GM23338 (cell line): ENCODE measurements around the gene GADL1. TPM values are rescaled to one million over a fixed set of nuclear protein-coding genes. Genes with fewer than 3 reads are reported as not detected.

Experiments used
- ATAC-seq: fragments of 200-7000 bp; cut with Tn5 transposase; 3 replicates; pipeline ENCODE4 v1.9.1; 2020
- DNase-seq: peaks from one replicate; pipeline ENCODE4 v3.0.0-alpha.2; 2015; ENCODE audit warnings: low spot score
- H2AFZ ChIP-seq: fragments of 200-600 bp; sonication (generic); 2 replicates; pipeline ENCODE4 v1.8.0; 2016; ENCODE audit warnings: antibody characterized with exemption, mild to moderate bottlenecking, moderate library complexity
- H3F3A ChIP-seq: fragments of 200-600 bp; sonication (generic); replicated peaks from 2 replicates; pipeline ENCODE4 v1.8.0; 2017; ENCODE audit warnings: antibody characterized with exemption, mixed run types, low read depth
- H3K27ac ChIP-seq: fragments of 200-600 bp; sonication (generic); 2 replicates; pipeline ENCODE4 v1.6.1; 2016; ENCODE audit warnings: low read depth
- H3K27me3 ChIP-seq: fragments of 200-600 bp; sonication (generic); 2 replicates; pipeline ENCODE4 v1.8.0; 2016; ENCODE audit warnings: mild to moderate bottlenecking, mixed run types, moderate library complexity; ENCODE audit not compliant: insufficient read depth
- H3K36me3 ChIP-seq: fragments of 200-600 bp; sonication (generic); 2 replicates; pipeline ENCODE4 v1.8.0; 2016; ENCODE audit warnings: mild to moderate bottlenecking; ENCODE audit not compliant: insufficient read depth
- H3K4me1 ChIP-seq: fragments of 200-600 bp; sonication (generic); 2 replicates; pipeline ENCODE4 v1.8.0; 2016; ENCODE audit warnings: mild to moderate bottlenecking, moderate library complexity; ENCODE audit not compliant: insufficient read depth
- H3K4me2 ChIP-seq: fragments of 200-600 bp; sonication (generic); 2 replicates; pipeline ENCODE4 v1.7.1; 2017; ENCODE audit warnings: mixed run types
- H3K4me3 ChIP-seq: fragments of 200-600 bp; sonication (generic); 2 replicates; pipeline ENCODE4 v1.6.1; 2016; ENCODE audit warnings: mixed run types
- H3K79me2 ChIP-seq: fragments of 200-600 bp; sonication (generic); replicated peaks from 2 replicates; pipeline ENCODE4 v1.8.0; 2017; ENCODE audit warnings: mild to moderate bottlenecking; ENCODE audit not compliant: insufficient read depth
- H3K9me2 ChIP-seq: fragments of 200-600 bp; sonication (generic); 2 replicates; pipeline ENCODE4 v1.8.0; 2017; ENCODE audit not compliant: insufficient read depth
- H4K20me1 ChIP-seq: fragments of 200-600 bp; sonication (generic); replicated peaks from 2 replicates; pipeline ENCODE4 v1.8.0; 2017; ENCODE audit warnings: mild to moderate bottlenecking; ENCODE audit not compliant: insufficient read depth
- H3K27ac Mint-ChIP-seq: 2 replicates; pipeline ENCODE4 v1.8.0; 2020; ENCODE audit warnings: inconsistent platforms, mild to moderate bottlenecking, moderate library complexity, mixed read lengths
- H3K27me3 Mint-ChIP-seq: 3 replicates; pipeline ENCODE4 v1.8.0; 2022; ENCODE audit warnings: low read depth, mild to moderate bottlenecking, moderate library complexity, mixed read lengths, inconsistent platforms; ENCODE audit not compliant: insufficient read depth, poor library complexity
- H3K36me3 Mint-ChIP-seq: 3 replicates; pipeline ENCODE4 v1.8.0; 2021; ENCODE audit warnings: low read depth, mild to moderate bottlenecking, inconsistent platforms, moderate library complexity, mixed read lengths
- H3K4me1 Mint-ChIP-seq: 3 replicates; pipeline ENCODE4 v1.8.0; 2020; ENCODE audit warnings: mild to moderate bottlenecking, inconsistent platforms, mixed read lengths
- H3K4me3 Mint-ChIP-seq: 3 replicates; pipeline ENCODE4 v1.8.0; 2021; ENCODE audit warnings: moderate library complexity, mild to moderate bottlenecking, inconsistent platforms, mixed read lengths
- H3K9me3 Mint-ChIP-seq: 3 replicates; pipeline ENCODE4 v1.8.0; 2020; ENCODE audit warnings: moderate library complexity, mild to moderate bottlenecking, inconsistent platforms, mixed read lengths
- NANOG ChIP-seq: IDR thresholded peaks from 2 replicates; pipeline ENCODE4 v1.6.1; 2016; ENCODE audit warnings: antibody characterized with exemption, borderline replicate concordance
- POLR2AphosphoS5 ChIP-seq: IDR thresholded peaks from 2 replicates; pipeline ENCODE4 v1.6.1; 2016; ENCODE audit warnings: antibody characterized with exemption, low read depth
- ZNF114 ChIP-seq: fragments of 250-450 bp; sonication (Bioruptor Pico); IDR thresholded peaks from 2 replicates; pipeline ENCODE4 v1.5.0; 2020; ENCODE audit warnings: mild to moderate bottlenecking, moderate library complexity
- long read RNA-seq: library from polyadenylated mRNA; unstranded; transcript quantifications from one replicate; pipeline ENCODE4 v2.0.0, GENCODE V29; 2020; ENCODE audit not compliant: unreplicated experiment
- polyA plus RNA-seq: library from polyadenylated mRNA; unstranded; fragments of >200 nt; fragmentation: Nextera tagmentation; extraction: Ambion mirVana; gene quantifications from 2 replicates; pipeline ENCODE4 v1.2.1, GENCODE V29; 2016
- total RNA-seq: library from RNA; depleted of rRNA; stranded (reverse); fragments of >200 nt; shearing (Covaris generic); gene quantifications from 2 replicates; pipeline ENCODE4 v1.2.3, GENCODE V29; 2014; rRNA removed
- TF ChIP-seq, protein P1 (sequence below): IDR thresholded peaks from 2 replicates; pipeline ENCODE4 v1.6.1; 2016; ENCODE audit warnings: antibody characterized with exemption
- TF ChIP-seq, protein P2 (sequence below), 2 experiments: fragments of 200-600 bp in 1 of 2; sonication (generic) in 1 of 2; conservative IDR thresholded peaks; 2 replicates each; pipeline versions ENCODE4 v1.5.1 to v1.6.1; 2016 to 2017; ENCODE audit warnings: antibody characterized with exemption in 2 of 2, low read depth in 2 of 2, mild to moderate bottlenecking in 2 of 2, moderate library complexity in 1 of 2

Gene GADL1, protein sequence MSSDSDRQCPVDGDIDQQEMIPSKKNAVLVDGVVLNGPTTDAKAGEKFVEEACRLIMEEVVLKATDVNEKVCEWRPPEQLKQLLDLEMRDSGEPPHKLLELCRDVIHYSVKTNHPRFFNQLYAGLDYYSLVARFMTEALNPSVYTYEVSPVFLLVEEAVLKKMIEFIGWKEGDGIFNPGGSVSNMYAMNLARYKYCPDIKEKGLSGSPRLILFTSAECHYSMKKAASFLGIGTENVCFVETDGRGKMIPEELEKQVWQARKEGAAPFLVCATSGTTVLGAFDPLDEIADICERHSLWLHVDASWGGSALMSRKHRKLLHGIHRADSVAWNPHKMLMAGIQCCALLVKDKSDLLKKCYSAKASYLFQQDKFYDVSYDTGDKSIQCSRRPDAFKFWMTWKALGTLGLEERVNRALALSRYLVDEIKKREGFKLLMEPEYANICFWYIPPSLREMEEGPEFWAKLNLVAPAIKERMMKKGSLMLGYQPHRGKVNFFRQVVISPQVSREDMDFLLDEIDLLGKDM
- 0.35 and 0.97 TPM in 2 replicates for total RNA-seq
- polyA plus RNA-seq: 0.31 and 0.50 TPM in 2 replicates
- long read RNA-seq: 0 reads

DNA sequence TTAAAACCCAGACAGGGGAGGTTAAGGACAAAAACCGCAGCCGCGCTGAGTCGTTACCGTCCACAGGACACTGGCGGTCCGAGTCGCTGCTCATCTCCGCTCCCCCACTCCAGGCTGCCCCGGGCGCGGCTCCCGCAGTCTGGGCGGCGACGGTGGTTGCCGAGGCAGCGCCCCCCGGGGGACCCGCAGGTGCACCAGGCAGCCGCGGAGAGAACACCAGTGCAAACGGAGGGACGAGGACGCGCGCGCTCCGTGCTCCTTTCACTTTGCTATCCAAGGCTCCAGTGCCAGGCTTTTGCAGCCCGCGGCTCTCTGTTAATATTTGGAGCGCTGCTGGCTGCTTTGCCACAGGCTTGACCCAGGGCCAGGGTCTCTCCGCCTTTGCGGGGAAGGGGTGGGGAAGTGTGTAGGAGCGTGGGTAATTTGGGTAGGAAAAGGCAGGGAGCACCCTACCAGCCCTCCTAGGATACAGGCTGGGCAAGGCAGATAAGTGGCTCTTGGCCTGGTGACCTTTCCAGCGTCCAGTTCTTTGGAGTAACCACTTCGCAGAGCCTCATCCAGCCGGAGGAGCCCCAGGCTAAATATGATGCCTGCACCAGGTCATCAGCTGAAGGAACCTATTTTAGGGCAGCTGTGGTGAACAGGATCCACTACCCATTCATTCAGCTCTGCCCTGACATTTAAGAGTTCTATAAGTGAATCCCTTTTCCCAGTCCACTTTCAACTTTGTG lies at the start of gene GADL1:
TSS of gene GADL1 (minus strand) at position 141 of the 731 bp plus-strand sequence. CDS start at position 94, 47 bp downstream.
- peak; percentile 75 for DNase-seq
- Histone ChIP-seq H3K27me3 (peaks cover 25% of the 10 kb centered on the region), H3K79me2 (no peaks in the 10 kb centered on the region), H4K20me1 (no peaks in the 10 kb centered on the region), H3K4me1 (peaks cover 42% of the 10 kb centered on the region), H3K4me3 (peak within 1 kb of the TSS; percentile 68), H3K36me3 (no peaks in the 10 kb centered on the region), H3K4me2 (peak within 1 kb of the TSS; percentile 84), H3F3A (no peaks in the 10 kb centered on the region), H3K9me2 (no peaks in the 10 kb centered on the region), H3K27ac (no peak within 1 kb of the TSS), H2AFZ (peak within 1 kb of the TSS; percentile 73)
- H3K27ac Mint-ChIP-seq: no peak within 1 kb of the TSS
- H3K36me3 Mint-ChIP-seq: no peaks in the 10 kb centered on the region
- peak within 1 kb of the TSS; percentile 72 for H3K4me3 Mint-ChIP-seq
- H3K27me3 Mint-ChIP-seq: peaks cover 20% of the 10 kb centered on the region
- TF ChIP-seq, protein P1, sequence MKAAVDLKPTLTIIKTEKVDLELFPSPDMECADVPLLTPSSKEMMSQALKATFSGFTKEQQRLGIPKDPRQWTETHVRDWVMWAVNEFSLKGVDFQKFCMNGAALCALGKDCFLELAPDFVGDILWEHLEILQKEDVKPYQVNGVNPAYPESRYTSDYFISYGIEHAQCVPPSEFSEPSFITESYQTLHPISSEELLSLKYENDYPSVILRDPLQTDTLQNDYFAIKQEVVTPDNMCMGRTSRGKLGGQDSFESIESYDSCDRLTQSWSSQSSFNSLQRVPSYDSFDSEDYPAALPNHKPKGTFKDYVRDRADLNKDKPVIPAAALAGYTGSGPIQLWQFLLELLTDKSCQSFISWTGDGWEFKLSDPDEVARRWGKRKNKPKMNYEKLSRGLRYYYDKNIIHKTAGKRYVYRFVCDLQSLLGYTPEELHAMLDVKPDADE: no peak
- TF ChIP-seq ZNF114 (CRISPR knock-in tag): no peak
- TF ChIP-seq, protein P2, sequence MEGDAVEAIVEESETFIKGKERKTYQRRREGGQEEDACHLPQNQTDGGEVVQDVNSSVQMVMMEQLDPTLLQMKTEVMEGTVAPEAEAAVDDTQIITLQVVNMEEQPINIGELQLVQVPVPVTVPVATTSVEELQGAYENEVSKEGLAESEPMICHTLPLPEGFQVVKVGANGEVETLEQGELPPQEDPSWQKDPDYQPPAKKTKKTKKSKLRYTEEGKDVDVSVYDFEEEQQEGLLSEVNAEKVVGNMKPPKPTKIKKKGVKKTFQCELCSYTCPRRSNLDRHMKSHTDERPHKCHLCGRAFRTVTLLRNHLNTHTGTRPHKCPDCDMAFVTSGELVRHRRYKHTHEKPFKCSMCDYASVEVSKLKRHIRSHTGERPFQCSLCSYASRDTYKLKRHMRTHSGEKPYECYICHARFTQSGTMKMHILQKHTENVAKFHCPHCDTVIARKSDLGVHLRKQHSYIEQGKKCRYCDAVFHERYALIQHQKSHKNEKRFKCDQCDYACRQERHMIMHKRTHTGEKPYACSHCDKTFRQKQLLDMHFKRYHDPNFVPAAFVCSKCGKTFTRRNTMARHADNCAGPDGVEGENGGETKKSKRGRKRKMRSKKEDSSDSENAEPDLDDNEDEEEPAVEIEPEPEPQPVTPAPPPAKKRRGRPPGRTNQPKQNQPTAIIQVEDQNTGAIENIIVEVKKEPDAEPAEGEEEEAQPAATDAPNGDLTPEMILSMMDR (conservative IDR thresholded peaks at IDR 0.05; ENCODE audit: low read depth in 2 of 2): peak in 1 of 2 experiments; percentile 14; a peak in 1 of 4 replicates
- TF ChIP-seq POLR2AphosphoS5: no peak
- ATAC-seq: peak; percentile 94
- H3K4me1 Mint-ChIP-seq: peaks cover 41% of the 10 kb centered on the region
- H3K9me3 Mint-ChIP-seq: no peaks in the 10 kb centered on the region

DNA sequence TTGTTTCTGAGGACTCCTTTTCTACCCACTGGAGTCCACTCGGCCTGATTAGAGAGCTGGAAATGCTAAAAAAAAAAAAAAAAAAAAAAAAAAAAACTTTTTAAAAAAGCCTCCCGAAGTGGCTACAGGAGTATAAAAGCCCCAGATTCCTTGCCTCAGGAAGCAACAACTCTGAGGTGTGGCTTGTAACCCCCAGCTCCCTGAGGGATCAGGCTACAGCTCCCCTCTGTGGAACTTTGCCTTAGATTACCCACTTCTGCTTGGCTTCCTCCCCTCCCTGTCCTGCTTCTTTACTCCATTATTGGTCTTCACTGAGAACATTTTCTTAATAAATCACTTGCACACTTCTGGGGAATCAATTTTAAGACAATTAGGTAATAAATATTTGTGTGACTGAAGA lies 49.7 kb upstream of the GADL1 start:
- Histone ChIP-seq H3F3A (no peaks in the 10 kb centered on the region), H3K4me2 (no peak overlapping the region), H3K4me1 (no peaks in the 10 kb centered on the region), H3K4me3 (no peak overlapping the region), H3K36me3 (no peaks in the 10 kb centered on the region), H3K27ac (no peak overlapping the region), H2AFZ (no peak overlapping the region), H3K9me2 (0 out of 2 replicates have a peak, but pooled peaks cover 10% of the 10 kb centered on the region), H3K79me2 (no peaks in the 10 kb centered on the region), H4K20me1 (no peaks in the 10 kb centered on the region), H3K27me3 (no peaks in the 10 kb centered on the region)
- Mint-ChIP-seq H3K4me3 (no peak overlapping the region), H3K4me1 (no peaks in the 10 kb centered on the region), H3K27me3 (peaks cover 2% of the 10 kb centered on the region), H3K27ac (no peak overlapping the region), H3K9me3 (peaks cover 4% of the 10 kb centered on the region; the same call in 2 of the 3 replicates), H3K36me3 (no peaks in the 10 kb centered on the region)
- DNase-seq (peak; percentile 12), ATAC-seq (peak; percentile 74)
- TF ChIP-seq, protein P2 (conservative IDR thresholded peaks at IDR 0.05; ENCODE audit: low read depth in 2 of 2): peak in 1 of 2 experiments; percentile 26; a peak in 1 of 4 replicates
- TF ChIP-seq NANOG: no peak
